Colonic mucosa (tissue), 4 donors: Measurements from ENCODE around the gene TRPM3. TPM values are rescaled to one million over a fixed set of nuclear protein-coding genes. Genes with fewer than 3 reads are reported as not detected.

Source experiments
- DNase-seq: peaks from one replicate; pipeline ENCODE4 v3.0.0-alpha.2; 2020
- H3K27ac ChIP-seq: fragments of 200-600 bp; one replicate; pipeline ENCODE4 v1.8.0; 2021
- H3K27me3 ChIP-seq: fragments of 200-600 bp; one replicate; pipeline ENCODE4 v1.8.0; 2021
- H3K36me3 ChIP-seq: fragments of 200-600 bp; one replicate; pipeline ENCODE4 v1.8.0; 2021
- H3K4me1 ChIP-seq: fragments of 200-600 bp; one replicate; pipeline ENCODE4 v1.8.0; 2021; ENCODE audit warnings: mild to moderate bottlenecking
- H3K4me3 ChIP-seq: fragments of 200-600 bp; one replicate; pipeline ENCODE4 v1.8.0; 2021
- H3K9ac ChIP-seq, 2 donors: one replicate each; pipeline ENCODE4 v1.7.0; 2013; ENCODE audit warnings: control low read depth in 2 of 2, low read depth in 2 of 2, low read length in 2 of 2
- H3K9me3 ChIP-seq: fragments of 200-600 bp; one replicate; pipeline ENCODE4 v1.8.0; 2021
- intact Hi-C: fragments of 100-400 bp; cut with DNase I; formaldehyde crosslinking; loops from one replicate; pipeline ENCODE4 v1.14.1; 2022
- total RNA-seq, 2 donors: library from RNA; stranded (reverse); fragmentation: NEBNext Ultra II Directional in 1 of 2; extraction: Animal tissue kit (Norgen Biotek cat#: 25700) in 1 of 2; gene quantifications; one replicate each; pipeline ENCODE4 v1.2.1, GENCODE V29; 2021
- TF ChIP-seq, protein P1 (sequence below): fragments of 200-600 bp; IDR thresholded peaks from one replicate; pipeline ENCODE4 v1.8.0; 2022; ENCODE audit warnings: antibody characterized with exemption, mild to moderate bottlenecking
- donor health status: healthy.
- donor health status: DM: no; HTN: no; CAD: no.
- donor health status: DM: no; HTN: no; CAD: no.

TRPM3 gene
- total RNA-seq, 2 donors from 2014 or later = 0.32 to 0.35 TPM

DNA sequence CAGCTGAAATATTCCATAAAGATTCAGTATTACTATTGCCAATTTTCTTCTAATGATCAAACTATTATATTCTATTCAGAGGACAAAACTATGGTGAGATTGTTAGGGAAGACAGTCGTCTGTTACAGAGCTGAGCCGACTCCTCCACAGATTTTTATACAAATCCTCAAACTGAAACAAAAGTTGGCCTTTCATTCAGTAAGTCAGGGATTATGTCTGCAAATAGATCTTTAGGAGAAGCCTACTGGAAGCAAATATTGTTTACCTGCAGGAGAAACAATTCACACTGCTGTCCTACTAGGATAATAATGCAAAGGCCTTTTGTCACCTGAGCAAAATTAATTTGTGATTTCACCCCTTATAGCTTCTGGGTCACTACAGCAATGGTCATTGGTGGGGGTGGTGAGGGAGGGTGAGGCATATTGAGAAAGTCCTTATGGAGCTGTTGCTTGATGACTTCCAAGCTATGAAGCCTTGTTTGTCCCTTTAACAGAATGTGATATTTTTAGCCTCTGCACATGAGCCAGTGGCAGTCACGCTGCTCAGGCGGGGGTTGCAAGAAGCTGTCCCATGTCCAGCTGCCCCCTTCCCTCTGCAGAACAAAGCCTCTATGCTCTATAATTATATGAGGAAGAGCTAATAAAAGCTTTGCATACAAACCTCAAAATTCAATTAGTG lies 506.5 kb downstream of the TRPM3 start:
- no peak overlapping the region for H3K27ac ChIP-seq
- intact Hi-C loops = no loop called here
- no peaks in the 10 kb centered on the region for H3K27me3 ChIP-seq
- no peak overlapping the region for H3K9ac ChIP-seq
- no peaks in the 10 kb centered on the region for H3K4me1 ChIP-seq
- no peak for DNase-seq
- TF ChIP-seq, protein P1, sequence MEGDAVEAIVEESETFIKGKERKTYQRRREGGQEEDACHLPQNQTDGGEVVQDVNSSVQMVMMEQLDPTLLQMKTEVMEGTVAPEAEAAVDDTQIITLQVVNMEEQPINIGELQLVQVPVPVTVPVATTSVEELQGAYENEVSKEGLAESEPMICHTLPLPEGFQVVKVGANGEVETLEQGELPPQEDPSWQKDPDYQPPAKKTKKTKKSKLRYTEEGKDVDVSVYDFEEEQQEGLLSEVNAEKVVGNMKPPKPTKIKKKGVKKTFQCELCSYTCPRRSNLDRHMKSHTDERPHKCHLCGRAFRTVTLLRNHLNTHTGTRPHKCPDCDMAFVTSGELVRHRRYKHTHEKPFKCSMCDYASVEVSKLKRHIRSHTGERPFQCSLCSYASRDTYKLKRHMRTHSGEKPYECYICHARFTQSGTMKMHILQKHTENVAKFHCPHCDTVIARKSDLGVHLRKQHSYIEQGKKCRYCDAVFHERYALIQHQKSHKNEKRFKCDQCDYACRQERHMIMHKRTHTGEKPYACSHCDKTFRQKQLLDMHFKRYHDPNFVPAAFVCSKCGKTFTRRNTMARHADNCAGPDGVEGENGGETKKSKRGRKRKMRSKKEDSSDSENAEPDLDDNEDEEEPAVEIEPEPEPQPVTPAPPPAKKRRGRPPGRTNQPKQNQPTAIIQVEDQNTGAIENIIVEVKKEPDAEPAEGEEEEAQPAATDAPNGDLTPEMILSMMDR = no peak
- H3K9me3 ChIP-seq = no peaks in the 10 kb centered on the region
- no peaks in the 10 kb centered on the region for H3K36me3 ChIP-seq
- no peak overlapping the region for H3K4me3 ChIP-seq

- no peak overlapping the region for H3K4me3 ChIP-seq
- H3K9me3 ChIP-seq = no peaks in the 10 kb centered on the region
- intact Hi-C loops = no loop called here
- H3K27me3 ChIP-seq = no peaks in the 10 kb centered on the region
- no peak for DNase-seq
- H3K4me1 ChIP-seq = no peaks in the 10 kb centered on the region
- H3K36me3 ChIP-seq = no peaks in the 10 kb centered on the region
- TF ChIP-seq, protein P1 = no peak
- no peak overlapping the region for H3K27ac ChIP-seq
- H3K9ac ChIP-seq = no peak overlapping the region
Observed at GRCh38 chr9:70613024-70613768, 508.2 kb downstream of the TRPM3 start.

GRCh38 chr9:70610287-70610644 lies 511.2 kb downstream of the TRPM3 start:
- H3K4me3 ChIP-seq = no peak overlapping the region
- no peaks in the 10 kb centered on the region for H3K9me3 ChIP-seq
- no peaks in the 10 kb centered on the region for H3K27me3 ChIP-seq
- DNase-seq = no peak
- intact Hi-C loops = no loop called here
- no peaks in the 10 kb centered on the region for H3K36me3 ChIP-seq
- no peak overlapping the region for H3K9ac ChIP-seq
- no peaks in the 10 kb centered on the region for H3K4me1 ChIP-seq
- H3K27ac ChIP-seq = no peak overlapping the region
- TF ChIP-seq, protein P1 = no peak

DNA sequence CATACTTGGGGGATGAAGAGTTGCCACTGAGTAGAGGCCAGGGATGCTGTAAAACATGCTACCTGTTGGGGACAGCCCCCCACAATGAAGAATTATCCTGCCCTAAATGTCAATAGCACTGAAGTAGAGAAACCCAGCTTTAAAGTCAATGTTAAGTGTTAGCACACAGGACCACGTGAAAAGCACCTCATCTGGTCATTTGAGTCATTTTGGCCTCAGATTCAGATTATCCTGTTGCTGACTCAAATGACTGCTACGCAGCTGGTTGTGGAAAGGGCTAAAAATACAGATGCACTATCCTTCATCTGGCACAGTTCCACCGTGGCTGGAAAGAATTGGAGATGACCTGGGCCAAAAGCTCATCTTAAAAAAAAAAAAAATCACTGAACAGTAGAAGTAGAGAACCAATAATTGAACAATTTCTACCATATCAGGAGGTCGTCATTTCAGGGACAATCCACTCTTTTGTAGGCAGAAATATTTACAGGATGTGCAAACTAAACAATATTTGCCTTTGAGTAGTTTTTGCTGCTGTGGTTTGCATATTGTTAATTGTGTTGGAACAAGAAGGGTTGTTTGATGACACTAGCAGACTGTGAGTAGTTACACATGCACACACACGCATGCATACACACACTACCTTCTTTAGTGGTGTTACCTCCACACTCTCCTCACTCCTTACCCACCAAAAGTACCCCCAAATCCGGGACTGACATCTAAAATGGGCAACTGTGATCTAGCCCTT lies 511.7 kb downstream of the TRPM3 start:
- no peak overlapping the region for H3K9ac ChIP-seq
- H3K27me3 ChIP-seq = no peaks in the 10 kb centered on the region
- no peaks in the 10 kb centered on the region for H3K9me3 ChIP-seq
- intact Hi-C loops = loop anchor here (10.0 kb wide), 3 partner anchors 125 to 495 kb away; no protein-coding TSS in a partner anchor
- no peak for DNase-seq
- H3K4me3 ChIP-seq = no peak overlapping the region
- H3K36me3 ChIP-seq = no peaks in the 10 kb centered on the region
- TF ChIP-seq, protein P1 = no peak
- H3K27ac ChIP-seq = no peak overlapping the region
- H3K4me1 ChIP-seq = no peaks in the 10 kb centered on the region

DNA sequence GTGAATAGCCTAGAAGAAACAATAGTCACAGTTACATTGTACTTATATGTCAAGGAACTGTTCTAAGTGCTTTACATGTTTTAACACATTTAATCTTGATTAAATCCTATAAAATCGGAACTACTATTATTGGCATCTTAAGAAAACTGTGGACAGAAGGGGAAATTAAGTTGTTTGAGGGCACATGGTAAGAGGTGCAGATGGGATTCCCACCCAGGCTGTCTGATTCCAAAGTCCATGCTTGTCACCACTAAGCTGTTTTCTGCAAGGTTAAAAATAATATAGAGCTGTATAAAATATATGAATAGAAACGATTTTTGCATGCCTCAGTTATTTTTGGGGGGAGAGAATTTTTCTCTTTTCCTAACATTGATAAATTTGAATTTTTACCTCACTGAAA lies 512.4 kb downstream of the TRPM3 start:
- no peak overlapping the region for H3K27ac ChIP-seq
- no peaks in the 10 kb centered on the region for H3K4me1 ChIP-seq
- H3K9me3 ChIP-seq = no peaks in the 10 kb centered on the region
- no peak overlapping the region for H3K4me3 ChIP-seq
- H3K27me3 ChIP-seq = no peaks in the 10 kb centered on the region
- intact Hi-C loops = loop anchor here (10.0 kb wide), 3 partner anchors 124 to 494 kb away; no protein-coding TSS in a partner anchor
- no peak overlapping the region for H3K9ac ChIP-seq
- H3K36me3 ChIP-seq = no peaks in the 10 kb centered on the region
- TF ChIP-seq, protein P1 = no peak
- DNase-seq = no peak
